ENCODE results near the gene NFAT5.
"Not testable (repeated sequence)": the region's sequence is repeated elsewhere in the genome, so short reads cannot be mapped to it uniquely, and the experiment has no call there.

NFAT5 gene

DNA sequence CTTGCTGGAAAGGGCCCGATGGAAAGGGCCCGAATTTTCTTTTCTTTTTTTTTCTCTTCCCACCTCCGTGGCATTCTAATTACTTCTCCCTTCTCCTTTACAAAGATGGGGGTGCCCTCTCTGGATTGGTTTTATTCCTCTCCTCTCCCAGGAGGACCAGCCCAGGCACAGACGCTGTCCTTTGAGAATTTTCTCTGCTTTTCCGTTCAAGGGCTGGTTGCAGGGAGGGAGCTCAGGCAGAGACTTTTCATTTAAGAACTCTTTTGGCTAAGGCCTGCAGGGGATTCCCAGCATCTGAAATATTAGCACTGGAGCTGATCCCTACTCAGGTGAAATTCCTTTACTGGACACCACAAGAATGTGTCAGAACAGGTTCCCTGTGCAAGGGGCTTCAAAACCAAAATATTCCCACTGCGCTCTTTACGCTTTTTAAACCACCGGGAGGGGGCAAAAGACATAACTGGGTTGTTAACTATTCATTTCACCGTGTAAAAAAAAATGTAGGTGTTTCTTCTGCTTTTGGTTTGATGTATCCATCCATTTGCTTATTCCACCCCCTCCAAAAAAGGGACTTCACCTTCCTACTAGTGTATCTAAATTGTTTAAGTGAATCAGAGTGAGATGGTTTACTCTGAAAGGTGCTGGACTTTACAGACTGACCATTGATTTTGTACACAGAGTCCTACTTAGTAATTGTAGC is 1.4 kb downstream of the NFAT5 start:
- Mint-ChIP-seq H3K4me3 (peak overlapping the region; percentile 98), H3K27ac (peak overlapping the region; percentile 98), H3K27me3 (no peaks in the 10 kb centered on the region), H3K36me3 (peaks cover 7% of the 10 kb centered on the region), H3K4me1 (peaks cover 53% of the 10 kb centered on the region), H3K9me3 (no peaks in the 10 kb centered on the region)

DNA sequence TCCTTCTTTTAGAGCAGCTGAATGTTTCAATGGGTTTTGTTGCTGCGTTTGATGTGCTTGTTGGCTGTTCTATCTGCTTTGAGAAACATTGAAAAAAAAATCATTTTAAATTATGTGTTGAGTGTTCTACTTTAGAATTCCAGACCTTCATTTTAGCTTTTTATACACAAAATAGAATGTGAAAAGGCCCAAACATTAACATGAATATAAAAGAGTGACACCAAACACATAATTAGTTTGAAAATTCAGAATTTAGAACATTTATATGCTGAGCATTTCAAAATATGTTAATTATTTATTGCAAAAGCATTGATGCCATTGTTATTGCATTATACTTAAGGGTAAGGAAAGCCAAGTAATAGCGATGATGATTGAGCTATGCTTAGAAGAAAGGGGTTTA is 2.9 kb downstream of the NFAT5 start:
- Mint-ChIP-seq H3K27ac (no peak overlapping the region), H3K4me1 (peaks cover 44% of the 10 kb centered on the region), H3K36me3 (peaks cover 7% of the 10 kb centered on the region), H3K4me3 (peak overlapping the region; percentile 98), H3K9me3 (no peaks in the 10 kb centered on the region), H3K27me3 (no peaks in the 10 kb centered on the region)

DNA sequence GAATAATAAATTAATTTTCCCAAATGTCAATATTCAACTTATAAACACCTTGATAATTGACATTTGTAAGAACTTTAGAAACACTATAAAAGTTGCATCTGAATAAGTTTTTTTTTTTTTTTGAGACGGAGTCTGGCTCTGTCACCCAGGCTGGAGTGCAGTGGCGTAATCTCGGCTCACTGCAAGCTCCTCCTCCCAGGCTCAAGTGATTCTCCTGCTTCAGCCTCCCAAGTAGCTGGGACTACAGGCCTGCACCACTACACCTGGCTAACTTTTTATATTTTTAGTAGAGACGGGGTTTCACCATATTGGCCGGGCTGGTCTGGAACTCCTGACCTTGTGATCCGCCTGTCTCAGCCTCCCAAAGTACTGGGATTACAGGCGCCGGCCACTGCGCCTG is 13.0 kb downstream of the NFAT5 start:
- not testable (repeated sequence) for H3K27me3 Mint-ChIP-seq, H3K36me3 Mint-ChIP-seq, H3K9me3 Mint-ChIP-seq, H3K27ac Mint-ChIP-seq, H3K4me3 Mint-ChIP-seq
- peaks cover 51% of the 10 kb centered on the region for H3K4me1 Mint-ChIP-seq

DNA sequence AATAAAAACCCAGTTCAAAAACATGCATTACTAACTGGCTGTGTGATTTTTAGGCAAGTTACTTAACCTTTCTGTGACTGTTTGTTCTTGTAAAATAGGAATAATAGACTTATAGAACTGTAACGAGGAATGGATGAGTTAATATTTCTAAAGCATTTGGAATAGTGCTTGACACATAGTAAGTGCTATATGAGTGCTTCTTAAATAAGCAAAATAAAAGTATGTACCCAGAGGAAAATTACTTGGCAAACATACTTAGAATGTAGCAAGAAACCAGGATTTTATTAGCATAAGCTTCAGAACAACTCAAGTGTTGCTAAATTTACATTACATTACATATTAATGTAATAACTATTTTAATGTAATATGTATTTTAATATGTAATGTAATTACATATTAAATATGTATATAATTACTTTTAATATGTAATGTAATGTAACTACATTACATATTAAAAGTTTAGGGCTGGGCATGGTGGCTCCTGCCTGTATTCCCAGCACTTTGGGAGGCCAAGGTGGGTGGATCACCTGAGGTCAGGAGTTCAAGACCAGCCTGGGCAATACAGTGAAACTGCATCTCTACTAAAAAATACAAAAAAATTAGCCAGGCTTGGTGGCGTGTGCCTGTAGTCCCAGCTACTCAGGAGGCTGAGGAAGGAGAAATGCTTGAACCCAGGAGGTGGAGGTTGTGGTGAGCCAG is 14.2 kb downstream of the NFAT5 start:
- H3K9me3 Mint-ChIP-seq, result no peaks in the 10 kb centered on the region
- peaks cover 3% of the 10 kb centered on the region for H3K36me3 Mint-ChIP-seq
- H3K4me1 Mint-ChIP-seq, result peaks cover 51% of the 10 kb centered on the region
- no peaks in the 10 kb centered on the region for H3K27me3 Mint-ChIP-seq
- no peak overlapping the region for H3K27ac Mint-ChIP-seq
- no peak overlapping the region for H3K4me3 Mint-ChIP-seq

DNA sequence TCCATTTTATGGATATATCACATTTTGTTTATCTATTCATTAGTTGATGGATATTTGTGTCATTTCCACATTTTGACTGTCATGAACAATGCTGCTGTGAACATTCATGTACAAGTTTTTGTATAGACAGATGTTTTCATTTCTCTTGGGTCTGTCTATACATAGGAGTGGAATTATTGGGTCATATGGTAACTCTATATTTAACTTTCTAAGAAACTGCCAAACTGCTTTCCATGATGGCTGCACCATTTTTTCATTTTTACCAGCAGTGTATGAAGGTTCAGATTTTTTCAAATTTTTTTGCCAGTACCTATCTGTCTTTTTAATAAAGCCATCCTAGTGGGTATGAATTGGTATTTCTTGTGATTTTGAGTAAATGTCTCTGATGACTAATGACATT is 15.5 kb downstream of the NFAT5 start:
- Mint-ChIP-seq H3K4me3 (no peak overlapping the region), H3K27ac (no peak overlapping the region), H3K4me1 (peaks cover 59% of the 10 kb centered on the region), H3K36me3 (peaks cover 7% of the 10 kb centered on the region), H3K27me3 (no peaks in the 10 kb centered on the region), H3K9me3 (no peaks in the 10 kb centered on the region)

DNA sequence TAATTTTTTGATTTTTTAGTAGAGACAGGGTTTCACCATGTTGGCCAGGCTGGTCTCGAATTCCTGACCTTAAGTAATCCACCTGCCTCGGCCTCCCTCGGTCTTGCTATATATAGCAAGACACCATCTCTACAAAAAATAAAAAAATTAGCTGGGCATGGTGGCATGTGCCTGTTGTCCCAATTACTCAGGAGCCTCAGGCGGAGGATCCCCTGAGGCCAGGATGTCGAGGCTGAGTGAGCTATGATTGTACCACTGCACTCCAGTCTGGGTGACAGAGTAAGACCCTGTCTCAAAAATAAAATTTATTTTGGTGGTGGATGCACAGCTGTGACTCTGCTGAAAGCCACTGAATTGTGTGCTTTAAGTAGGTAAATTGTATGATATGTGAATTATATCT is 18.7 kb downstream of the NFAT5 start:
- H3K27ac Mint-ChIP-seq, H3K4me3 Mint-ChIP-seq: not testable (repeated sequence)
- peaks cover 46% of the 10 kb centered on the region for H3K4me1 Mint-ChIP-seq

DNA sequence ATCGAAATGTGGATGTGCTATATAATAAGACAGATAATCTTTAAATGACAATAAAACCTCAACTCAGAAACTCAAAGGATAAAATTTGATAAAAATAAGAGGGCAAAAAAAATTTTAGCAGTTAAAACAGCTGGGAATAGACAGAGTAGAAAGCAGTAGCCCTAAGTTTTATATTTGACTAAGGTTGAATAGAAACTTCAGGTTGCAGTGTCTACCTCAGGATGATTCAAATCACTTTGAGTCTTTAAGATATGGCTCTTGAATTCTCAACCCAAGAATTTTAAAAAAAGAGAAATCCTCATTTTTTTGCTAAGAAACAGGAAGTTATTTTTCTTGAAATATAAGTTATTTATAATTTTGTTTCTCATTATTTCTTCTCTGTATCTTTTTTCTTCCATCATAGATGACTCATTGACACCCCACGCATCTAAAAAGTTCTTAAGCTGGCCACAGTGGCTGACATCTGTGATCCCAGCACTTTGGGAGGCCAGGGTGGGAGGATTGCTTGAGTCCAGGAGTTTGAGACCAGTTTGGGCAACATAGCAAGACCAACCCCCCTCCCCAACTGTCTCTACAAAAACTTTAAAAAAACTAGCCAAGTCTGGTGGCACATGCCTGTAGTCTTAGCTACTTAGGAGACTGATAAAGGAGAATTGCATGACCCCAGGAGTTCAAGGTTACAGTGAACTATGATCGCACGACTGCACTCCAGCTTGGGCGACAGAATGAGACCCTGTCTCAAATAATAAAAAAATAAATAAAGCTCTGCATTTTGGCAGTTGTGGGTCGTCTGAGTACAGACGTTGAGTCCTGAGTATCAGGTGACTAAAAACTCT is 23.9 kb downstream of the NFAT5 start:
- no peaks in the 10 kb centered on the region for H3K9me3 Mint-ChIP-seq
- H3K4me1 Mint-ChIP-seq, result peaks cover 49% of the 10 kb centered on the region
- H3K27ac Mint-ChIP-seq, result no peak overlapping the region
- H3K27me3 Mint-ChIP-seq, result no peaks in the 10 kb centered on the region
- peaks cover 11% of the 10 kb centered on the region for H3K36me3 Mint-ChIP-seq
- no peak overlapping the region for H3K4me3 Mint-ChIP-seq

More for the DNA sequence above, 18.7 kb downstream of the NFAT5 start:
- H3K9me3 Mint-ChIP-seq, H3K27me3 Mint-ChIP-seq: not testable (repeated sequence)
- H3K36me3 Mint-ChIP-seq, result peaks cover 10% of the 10 kb centered on the region

DNA sequence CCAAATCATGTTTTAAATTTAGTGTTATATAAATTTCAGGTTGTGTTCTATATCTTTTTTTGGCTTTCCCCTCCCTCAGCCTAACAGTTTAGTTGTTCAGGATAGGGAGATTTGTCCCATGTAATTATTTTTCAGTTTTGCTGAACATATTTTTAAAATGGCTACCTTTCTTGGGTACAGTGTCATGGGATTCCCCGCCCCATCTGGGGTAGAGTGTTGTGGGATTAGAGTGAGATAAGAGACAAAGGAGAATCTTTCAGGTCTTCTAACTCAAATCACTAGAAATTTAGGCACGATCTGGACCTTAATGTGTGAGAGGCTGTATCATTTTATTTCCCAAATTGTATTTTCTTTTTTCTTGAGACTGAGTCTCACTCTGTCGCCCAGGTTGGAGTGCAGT is 24.8 kb downstream of the NFAT5 start:
- no peaks in the 10 kb centered on the region for H3K9me3 Mint-ChIP-seq
- no peak overlapping the region for H3K27ac Mint-ChIP-seq
- H3K27me3 Mint-ChIP-seq, result no peaks in the 10 kb centered on the region
- peaks cover 9% of the 10 kb centered on the region for H3K36me3 Mint-ChIP-seq
- no peak overlapping the region for H3K4me3 Mint-ChIP-seq
- H3K4me1 Mint-ChIP-seq, result peaks cover 50% of the 10 kb centered on the region

DNA sequence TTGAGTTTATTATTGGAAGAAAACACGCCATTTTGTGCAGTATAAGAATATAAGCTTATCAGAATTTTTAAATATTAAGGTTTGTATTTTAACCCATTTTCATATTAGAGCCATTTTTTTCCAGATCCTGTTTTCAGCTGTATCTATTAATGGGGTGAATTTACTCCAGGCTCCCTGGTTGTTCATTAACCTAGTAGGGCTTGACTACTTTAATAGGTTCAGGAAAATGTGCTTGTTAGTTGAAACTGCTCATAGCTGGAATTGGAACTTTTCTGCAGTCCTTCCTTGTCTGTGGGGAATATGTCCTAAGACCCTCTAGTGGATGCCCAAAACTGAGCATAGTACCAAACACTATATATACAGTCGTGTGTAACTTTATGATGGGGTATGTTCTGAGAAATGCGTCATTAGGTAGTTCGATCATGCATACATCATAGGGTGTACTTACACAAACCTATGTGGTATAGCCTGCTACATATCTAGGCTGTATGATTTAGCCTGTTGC is 28.0 kb downstream of the NFAT5 start:
- Mint-ChIP-seq H3K27me3 (no peaks in the 10 kb centered on the region), H3K9me3 (no peaks in the 10 kb centered on the region), H3K27ac (no peak overlapping the region), H3K4me1 (peaks cover 51% of the 10 kb centered on the region), H3K4me3 (no peak overlapping the region), H3K36me3 (peaks cover 4% of the 10 kb centered on the region)

DNA sequence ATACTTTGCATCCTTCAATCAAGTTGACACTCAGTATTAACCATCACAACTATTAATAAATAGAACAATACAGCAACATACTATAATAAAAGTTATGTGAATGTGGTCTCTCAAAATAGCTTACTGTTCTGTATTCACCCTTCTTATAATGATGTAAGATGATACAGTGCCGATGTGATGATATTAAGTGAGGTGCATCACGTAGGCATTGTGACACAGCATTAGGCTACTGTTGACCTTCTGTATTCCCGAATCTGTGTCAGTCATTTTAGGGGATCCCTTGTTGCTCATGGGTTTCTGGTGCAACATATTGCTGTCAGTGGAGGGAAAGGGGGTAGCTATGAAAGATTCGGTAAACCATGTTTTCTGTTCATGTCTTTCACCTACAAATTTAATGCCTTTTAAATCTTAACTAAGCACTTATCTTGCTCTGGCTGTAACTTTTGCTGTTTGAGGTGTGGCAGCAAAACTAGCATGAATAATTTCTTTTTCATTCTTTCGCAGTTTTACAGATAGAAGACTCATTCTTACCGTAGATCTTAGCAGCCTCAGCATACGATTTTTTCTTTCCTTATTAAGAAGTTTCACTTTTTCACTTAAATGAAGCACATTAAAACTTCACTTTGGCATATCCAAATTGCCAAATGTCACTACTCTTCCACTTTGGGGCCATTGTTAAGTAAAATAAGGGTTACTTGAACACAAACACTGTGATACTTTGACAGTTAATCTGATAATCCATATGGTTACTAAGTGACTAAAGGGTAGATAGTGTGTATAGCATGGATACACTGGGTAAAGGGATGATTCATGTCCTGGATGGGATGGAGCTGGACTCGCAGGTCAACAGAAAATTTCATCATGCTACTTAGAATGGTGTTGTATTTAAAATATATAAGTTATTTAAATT is 29.6 kb downstream of the NFAT5 start:
- H3K4me3 Mint-ChIP-seq, result no peak overlapping the region
- H3K4me1 Mint-ChIP-seq, result peaks cover 55% of the 10 kb centered on the region
- H3K27ac Mint-ChIP-seq, result no peak overlapping the region
- H3K36me3 Mint-ChIP-seq, result peaks cover 9% of the 10 kb centered on the region
- no peaks in the 10 kb centered on the region for H3K27me3 Mint-ChIP-seq
- H3K9me3 Mint-ChIP-seq, result no peaks in the 10 kb centered on the region

DNA sequence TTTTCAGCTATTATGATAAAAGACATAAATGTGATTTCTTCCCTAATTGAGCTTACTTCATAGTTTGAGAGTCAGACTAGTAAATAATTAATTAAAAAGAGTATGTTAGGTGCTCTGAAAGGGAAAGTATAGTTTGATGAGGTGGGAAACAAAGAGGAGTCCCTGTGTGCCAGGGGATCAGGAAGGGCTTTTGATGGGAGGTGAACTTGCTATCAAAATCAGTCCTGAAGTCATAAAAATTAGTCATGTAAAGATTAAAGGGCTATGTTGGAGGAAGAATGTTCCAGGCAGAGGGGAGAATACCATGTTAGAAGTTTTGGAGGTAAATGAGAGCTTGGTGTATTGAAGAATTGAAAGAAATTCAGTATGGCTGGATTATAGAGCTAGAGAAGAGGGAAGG is 31.0 kb downstream of the NFAT5 start:
- H3K27me3 Mint-ChIP-seq, result no peaks in the 10 kb centered on the region
- no peak overlapping the region for H3K27ac Mint-ChIP-seq
- no peaks in the 10 kb centered on the region for H3K9me3 Mint-ChIP-seq
- peaks cover 56% of the 10 kb centered on the region for H3K4me1 Mint-ChIP-seq
- H3K4me3 Mint-ChIP-seq, result no peak overlapping the region
- peaks cover 5% of the 10 kb centered on the region for H3K36me3 Mint-ChIP-seq

DNA sequence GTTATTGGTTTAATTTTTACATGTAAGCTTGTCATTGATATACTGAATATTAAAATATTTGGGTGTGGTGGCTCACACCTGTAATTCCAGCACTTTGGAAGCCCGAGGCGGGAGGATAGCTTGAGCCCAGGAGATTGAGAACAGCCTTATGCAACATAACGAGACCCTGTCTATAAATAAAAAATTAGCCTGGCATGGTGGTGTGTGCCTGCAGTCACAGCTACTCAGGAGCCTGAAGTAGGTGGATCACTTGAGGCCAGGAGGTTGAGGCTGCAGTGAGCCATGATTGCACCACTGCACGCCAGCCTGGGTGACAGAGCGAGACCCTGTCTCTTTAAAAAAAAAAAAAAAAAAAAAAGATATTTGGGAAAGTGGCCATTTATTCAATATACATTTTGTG is 32.3 kb downstream of the NFAT5 start:
- peaks cover 57% of the 10 kb centered on the region for H3K4me1 Mint-ChIP-seq

DNA sequence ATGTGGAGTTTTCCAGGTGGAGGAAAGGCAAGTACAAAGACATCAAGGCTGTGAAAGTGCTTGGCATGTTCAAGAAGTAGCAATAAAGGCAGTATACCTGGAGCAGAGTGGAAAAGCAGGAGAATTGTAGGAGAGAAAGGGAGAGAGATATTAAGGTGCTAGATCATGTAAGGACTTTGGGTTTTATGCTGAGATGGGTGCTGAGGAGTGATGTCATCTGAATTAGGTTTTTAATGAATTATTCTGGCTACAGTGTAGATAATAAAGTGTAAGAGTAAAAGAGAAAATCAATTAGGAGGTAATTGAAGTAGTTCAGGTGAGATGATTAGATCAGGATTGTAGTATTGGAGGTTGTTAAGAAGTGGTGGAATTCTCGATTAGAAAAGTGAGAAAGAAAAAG is 34.0 kb downstream of the NFAT5 start:
- Mint-ChIP-seq H3K27me3 (no peaks in the 10 kb centered on the region), H3K27ac (peak overlapping the region; percentile 73), H3K4me1 (peaks cover 55% of the 10 kb centered on the region), H3K4me3 (no peak overlapping the region), H3K9me3 (no peaks in the 10 kb centered on the region), H3K36me3 (peaks cover 12% of the 10 kb centered on the region)

More for the DNA sequence above, 32.3 kb downstream of the NFAT5 start:
- no peak overlapping the region for H3K4me3 Mint-ChIP-seq
- no peaks in the 10 kb centered on the region for H3K27me3 Mint-ChIP-seq
- H3K36me3 Mint-ChIP-seq, result peaks cover 5% of the 10 kb centered on the region
- H3K9me3 Mint-ChIP-seq, result no peaks in the 10 kb centered on the region
- H3K27ac Mint-ChIP-seq, result no peak overlapping the region

DNA sequence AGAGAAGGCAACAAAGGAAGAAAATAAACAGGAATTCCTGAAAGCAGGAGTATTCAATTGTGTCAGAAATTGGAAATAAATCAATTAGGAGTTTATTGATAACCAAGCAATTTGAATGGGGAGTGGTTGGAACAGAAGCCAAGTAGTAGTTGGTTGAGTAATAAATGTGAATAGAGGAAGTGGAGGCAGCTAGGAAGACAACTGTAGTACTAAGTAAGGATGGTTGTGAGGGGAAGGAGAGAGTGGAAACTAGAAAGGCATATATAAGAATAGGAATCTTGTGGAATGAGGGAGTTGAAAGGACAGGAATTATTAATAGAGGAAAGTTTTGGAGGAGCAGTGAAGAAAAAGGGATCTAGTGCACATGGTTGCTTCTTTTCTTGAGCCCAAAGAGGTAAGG is 34.4 kb downstream of the NFAT5 start:
- Mint-ChIP-seq H3K27ac (no peak overlapping the region), H3K4me1 (peaks cover 54% of the 10 kb centered on the region), H3K36me3 (peaks cover 12% of the 10 kb centered on the region), H3K9me3 (no peaks in the 10 kb centered on the region), H3K4me3 (no peak overlapping the region), H3K27me3 (no peaks in the 10 kb centered on the region)

DNA sequence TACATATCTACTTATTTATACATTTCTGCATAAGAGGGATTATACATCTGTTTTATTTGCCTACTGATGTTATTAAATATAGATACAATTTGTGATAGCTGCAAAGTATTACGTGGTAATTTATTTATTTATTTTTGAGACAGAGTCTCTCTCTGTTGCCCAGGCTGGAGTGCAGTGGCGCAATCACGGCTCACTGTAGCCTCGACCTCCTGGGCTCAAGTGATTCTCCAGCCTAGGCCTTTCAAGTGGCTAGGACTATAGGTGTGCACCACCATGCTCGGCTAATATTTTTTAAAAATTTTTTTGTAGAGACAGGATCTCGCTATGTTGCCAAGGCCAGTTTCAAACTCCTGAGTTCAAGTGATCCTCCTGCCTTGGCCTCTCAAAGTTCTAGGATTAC is 35.5 kb downstream of the NFAT5 start:
- no peaks in the 10 kb centered on the region for H3K27me3 Mint-ChIP-seq
- no peak overlapping the region for H3K27ac Mint-ChIP-seq
- H3K9me3 Mint-ChIP-seq, result no peaks in the 10 kb centered on the region
- H3K4me3 Mint-ChIP-seq, result no peak overlapping the region
- H3K4me1 Mint-ChIP-seq, result peaks cover 48% of the 10 kb centered on the region
- peaks cover 12% of the 10 kb centered on the region for H3K36me3 Mint-ChIP-seq

Measured in activated naive CD4-positive, alpha-beta T cell treated with anti-CD3 and anti-CD28 coated beads, Interleukin-2, amount 50 U/mL, for 24 hours (primary cell).